ENCODE data around the gene ARHGAP44. TPM values are rescaled to one million over a fixed set of nuclear protein-coding genes. Genes with fewer than 3 reads are reported as not detected.

ARHGAP44 gene
- total and polyA plus RNA-seq, 2 of the 13 experiments (the other 11 are each of a cell fraction or from before 2014, with no cell fraction given) = 0.79 to 3.1 TPM

DNA sequence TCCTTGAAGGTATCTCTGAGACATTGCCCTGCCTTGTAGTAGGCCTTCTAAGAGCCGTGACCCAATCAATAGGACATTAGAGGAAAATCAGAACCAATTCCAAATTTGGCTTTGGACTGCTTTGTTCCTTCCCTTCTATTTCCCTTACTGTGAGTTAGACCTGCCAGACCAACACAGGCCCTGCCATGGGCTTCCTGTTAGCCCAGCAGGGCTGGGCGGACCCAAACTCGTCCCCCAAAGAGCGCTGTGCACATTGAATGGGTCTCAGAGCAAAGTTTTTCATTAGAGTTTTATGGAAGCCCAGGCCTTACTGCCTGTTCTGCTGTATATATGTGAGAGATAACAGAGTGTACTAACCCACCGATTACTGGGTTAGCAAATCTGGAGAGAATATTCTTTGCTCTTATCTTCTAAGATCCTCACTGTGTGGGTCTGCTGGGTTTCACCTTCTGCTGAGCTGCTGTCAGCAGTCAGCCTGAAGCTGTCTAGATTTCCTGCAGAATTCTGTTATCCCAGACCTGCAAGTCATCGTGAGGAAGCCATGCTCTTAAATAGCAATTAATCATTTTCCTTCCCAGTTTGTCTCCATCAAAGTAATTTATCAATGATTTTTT, 5.7 kb downstream of the ARHGAP44 start (continued):
- TF ChIP-seq ZFP36L1 (CRISPR knock-in tag; IDR thresholded peaks at IDR 0.05) (no peak), ZSCAN30 (CRISPR knock-in tag; IDR thresholded peaks at IDR 0.05) (no peak), ZBTB33 (CRISPR knock-in tag; IDR thresholded peaks at IDR 0.05) (no peak), TAF1 (CRISPR knock-in tag; IDR thresholded peaks at IDR 0.05) (no peak), HNF4G (IDR thresholded peaks at IDR 0.05; ENCODE audit: borderline replicate concordance, low read depth, low read length) (no peak), HNF4G (CRISPR knock-in tag; IDR thresholded peaks at IDR 0.05; ENCODE audit: borderline replicate concordance, low read depth) (no peak), TEAD2 (CRISPR knock-in tag; IDR thresholded peaks at IDR 0.05) (no peak), ZNF652 (CRISPR knock-in tag; IDR thresholded peaks at IDR 0.05; ENCODE audit: borderline replicate concordance, low read depth) (no peak), ZNF543 (CRISPR knock-in tag; IDR thresholded peaks at IDR 0.05) (no peak)
- TF ChIP-seq, protein P1, sequence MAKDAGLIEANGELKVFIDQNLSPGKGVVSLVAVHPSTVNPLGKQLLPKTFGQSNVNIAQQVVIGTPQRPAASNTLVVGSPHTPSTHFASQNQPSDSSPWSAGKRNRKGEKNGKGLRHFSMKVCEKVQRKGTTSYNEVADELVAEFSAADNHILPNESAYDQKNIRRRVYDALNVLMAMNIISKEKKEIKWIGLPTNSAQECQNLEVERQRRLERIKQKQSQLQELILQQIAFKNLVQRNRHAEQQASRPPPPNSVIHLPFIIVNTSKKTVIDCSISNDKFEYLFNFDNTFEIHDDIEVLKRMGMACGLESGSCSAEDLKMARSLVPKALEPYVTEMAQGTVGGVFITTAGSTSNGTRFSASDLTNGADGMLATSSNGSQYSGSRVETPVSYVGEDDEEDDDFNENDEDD (CRISPR knock-in tag; IDR thresholded peaks at IDR 0.05; ENCODE audit: borderline replicate concordance) = no peak

DNA sequence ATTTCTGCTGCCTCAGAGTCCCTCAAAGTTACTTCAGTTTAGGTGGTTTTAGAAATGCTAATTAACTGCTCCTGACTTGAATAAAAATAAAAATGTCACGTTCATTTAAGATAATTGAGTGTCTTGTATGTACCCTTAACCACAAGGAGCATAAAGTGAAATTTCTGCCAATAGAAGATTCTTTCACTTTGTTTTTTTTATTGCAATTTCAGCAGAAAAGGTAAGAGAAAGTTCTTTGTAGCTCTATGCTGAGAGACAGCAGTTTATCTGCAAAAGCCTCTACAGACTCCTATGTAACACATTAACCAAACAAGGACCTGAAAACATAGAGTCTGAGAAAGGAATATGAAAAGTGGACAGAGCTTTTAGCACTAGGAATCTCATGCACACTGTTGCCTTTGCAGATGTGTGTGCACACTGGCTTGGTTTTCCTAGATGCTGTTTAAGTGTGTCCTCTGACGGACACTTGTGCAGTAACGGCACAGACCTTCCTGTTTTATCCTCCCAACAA, 11.6 kb downstream of the ARHGAP44 start:
- no peak overlapping the region for H2AFZ ChIP-seq (ENCODE audit: low read length)
- in situ Hi-C loops (cut with HindIII; ENCODE audit: extremely low pct_ligation_motif_present, low pct_unique_long_range_greater_than_20kb) (no loop called here), intact Hi-C loops (cut with micrococcal nuclease; ENCODE audit: unreplicated experiment) (no loop called here)
- no peaks in the 10 kb centered on the region for H3K79me2 ChIP-seq (ENCODE audit: insufficient read depth, low read length)
- DNase-seq (ENCODE audit: low spot score) (no peak), ATAC-seq (no peak), FAIRE-seq (no peak)
- no peaks in the 10 kb centered on the region for H3K9me3 ChIP-seq (ENCODE audit: low read length)
- TF ChIP-seq MAFF (IDR thresholded peaks at IDR 0.05; ENCODE audit: low read depth, low read length) (peak; percentile 53), MAFK (conservative IDR thresholded peaks at IDR 0.05 in 1 of 2, IDR thresholded peaks at IDR 0.05 in 1 of 2; ENCODE audit: low read length in 2 of 2) (peak; percentile 59 to 62; a peak in 3 of 4 replicates)
- TF ChIP-seq, protein P2, sequence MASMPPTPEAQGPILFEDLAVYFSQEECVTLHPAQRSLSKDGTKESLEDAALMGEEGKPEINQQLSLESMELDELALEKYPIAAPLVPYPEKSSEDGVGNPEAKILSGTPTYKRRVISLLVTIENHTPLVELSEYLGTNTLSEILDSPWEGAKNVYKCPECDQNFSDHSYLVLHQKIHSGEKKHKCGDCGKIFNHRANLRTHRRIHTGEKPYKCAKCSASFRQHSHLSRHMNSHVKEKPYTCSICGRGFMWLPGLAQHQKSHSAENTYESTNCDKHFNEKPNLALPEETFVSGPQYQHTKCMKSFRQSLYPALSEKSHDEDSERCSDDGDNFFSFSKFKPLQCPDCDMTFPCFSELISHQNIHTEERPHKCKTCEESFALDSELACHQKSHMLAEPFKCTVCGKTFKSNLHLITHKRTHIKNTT (CRISPR knock-in tag; IDR thresholded peaks at IDR 0.05) = no peak
- no peaks in the 10 kb centered on the region for H4K20me1 ChIP-seq (ENCODE audit: insufficient read depth, low read length)
- H3K9ac ChIP-seq (ENCODE audit: insufficient read depth, low read depth, low read length) = no peak overlapping the region
- H3K36me3 ChIP-seq (replicated peaks in 1 of 2; ENCODE audit: control insufficient read depth in 1 of 2, insufficient read depth in 2 of 2, low read length in 2 of 2) = no peaks in the 10 kb centered on the region
- no peaks in the 10 kb centered on the region; a peak in 1 of 5 replicates for H3K27me3 ChIP-seq (ENCODE audit: control insufficient read depth in 1 of 2, insufficient read depth in 2 of 2, low read length in 2 of 2)
- ChIA-PET CTCF (ENCODE audit: low intra/inter-chr PET ratio, low total read pairs) (no interaction called here), POLR2A (no interaction called here)
- no peak overlapping the region for H3K27ac ChIP-seq (ENCODE audit: extremely low read length, insufficient read depth, low read length)
- H3K4me2 ChIP-seq (ENCODE audit: low read depth, low read length) = no peak overlapping the region
- no TSS peak for BruUV-seq (replicated peaks)
- no peak overlapping the region for H3K4me3 ChIP-seq (replicated peaks in 1 of 3; ENCODE audit: insufficient read depth in 1 of 3, low read depth in 2 of 3, low read length in 3 of 3)
- H3K4me1 ChIP-seq (ENCODE audit: insufficient read depth, low read length) = no peaks in the 10 kb centered on the region
- 0% methylated on average over 3 of the region's 3 CpGs for WGBS (ENCODE audit: low lambda C conversion rate)

Data from HepG2 (cell line).